Adipocyte (in vitro differentiated cells): ENCODE results near the gene APOBEC2.

Experiments
- DNase-seq: peaks from one replicate; pipeline ENCODE4 v3.0.0-alpha.2; 2015; ENCODE audit warnings: low read depth
- H3K27me3 ChIP-seq: replicated peaks from 2 replicates; pipeline ENCODE4 v1.7.0; 2013; ENCODE audit warnings: mild to moderate bottlenecking, low read length, moderate library complexity; ENCODE audit not compliant: control insufficient read depth, insufficient read depth
- H3K36me3 ChIP-seq: 2 replicates; pipeline ENCODE4 v1.7.0; 2013; ENCODE audit warnings: low read length, mild to moderate bottlenecking, moderate library complexity; ENCODE audit not compliant: control insufficient read depth, insufficient read depth, severe bottlenecking
- H3K4me1 ChIP-seq: 2 replicates; pipeline ENCODE4 v1.7.0; 2013; ENCODE audit warnings: mild to moderate bottlenecking, low read length, moderate library complexity; ENCODE audit not compliant: control insufficient read depth, insufficient read depth
- H3K4me3 ChIP-seq: 2 replicates; pipeline ENCODE4 v1.7.0; 2013; ENCODE audit warnings: mild to moderate bottlenecking, low read length, moderate library complexity
- H3K9ac ChIP-seq: 2 replicates; pipeline ENCODE4 v1.7.0; 2013; ENCODE audit warnings: mild to moderate bottlenecking, low read length, moderate library complexity
- H3K9me3 ChIP-seq: 2 replicates; pipeline ENCODE4 v1.7.0; 2013; ENCODE audit warnings: mild to moderate bottlenecking, low read length, moderate library complexity; ENCODE audit not compliant: control insufficient read depth

APOBEC2 gene

DNA sequence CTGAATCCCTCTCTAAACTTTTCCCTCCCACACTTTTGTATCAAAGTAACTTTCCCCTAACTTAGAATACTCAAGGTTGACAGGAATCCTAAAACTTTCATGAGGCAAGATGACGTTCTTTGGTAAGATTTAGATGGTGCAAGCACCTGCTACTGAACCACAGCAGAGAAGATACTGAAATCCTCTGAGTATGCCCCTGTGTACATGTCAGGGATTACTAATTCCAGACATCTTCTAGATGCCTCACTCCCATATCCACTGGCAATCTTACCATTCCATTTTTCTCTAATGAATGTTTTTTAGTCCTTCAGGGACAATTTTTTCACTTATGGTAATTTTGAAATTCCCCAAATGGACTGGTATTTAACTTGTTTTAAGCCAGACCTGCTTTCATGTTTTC lies 9.1 kb downstream of the APOBEC2 start:
- Histone ChIP-seq H3K9ac (no peak overlapping the region), H3K4me3 (no peak overlapping the region), H3K9me3 (no peaks in the 10 kb centered on the region), H3K4me1 (peaks cover 8% of the 10 kb centered on the region), H3K36me3 (peaks cover 14% of the 10 kb centered on the region), H3K27me3 (no peaks in the 10 kb centered on the region)
- no peak for DNase-seq

DNA sequence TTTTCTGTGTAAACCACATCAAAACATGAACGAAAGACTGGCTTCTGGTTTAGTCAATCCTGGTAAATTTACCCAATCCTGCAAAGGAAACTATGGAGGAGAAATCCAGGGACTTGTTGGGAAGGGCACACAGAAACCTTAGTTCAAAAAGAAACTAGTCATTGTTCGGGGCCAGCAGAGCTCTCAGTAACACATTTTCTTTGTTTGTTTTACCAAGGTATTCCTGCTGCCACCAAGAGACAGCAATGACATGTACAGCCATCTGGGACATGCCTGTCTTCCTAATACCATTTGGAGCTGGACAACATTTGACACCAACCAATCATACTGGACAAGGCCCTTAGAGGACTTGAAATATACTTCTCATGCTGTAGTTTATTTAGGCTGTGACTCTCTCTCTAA lies 10.9 kb downstream of the APOBEC2 start:
- Histone ChIP-seq H3K4me1 (peaks cover 17% of the 10 kb centered on the region), H3K27me3 (no peaks in the 10 kb centered on the region), H3K4me3 (no peak overlapping the region), H3K36me3 (peaks cover 14% of the 10 kb centered on the region), H3K9ac (no peak overlapping the region), H3K9me3 (no peaks in the 10 kb centered on the region)
- no peak for DNase-seq

DNA sequence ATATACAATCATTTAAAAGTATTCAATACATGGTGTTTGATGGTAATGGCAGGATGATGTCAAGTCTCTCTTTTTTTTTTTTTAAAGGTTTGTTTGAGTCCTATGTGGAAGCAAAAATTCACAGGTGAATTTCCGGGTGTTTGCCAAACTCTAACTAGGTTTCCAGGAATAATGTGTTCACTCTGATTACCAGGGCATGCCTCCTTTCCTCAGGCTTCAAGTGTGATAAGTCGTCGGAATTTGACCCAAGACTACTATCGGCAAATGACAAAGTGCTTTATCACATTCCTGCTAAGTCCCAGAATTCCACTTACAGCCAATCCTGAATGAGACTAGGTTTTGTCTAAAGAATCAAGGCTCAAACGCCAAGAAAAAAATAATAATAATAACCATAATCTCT lies 11.8 kb downstream of the APOBEC2 start:
- Histone ChIP-seq H3K36me3 (peaks cover 14% of the 10 kb centered on the region), H3K4me1 (peaks cover 13% of the 10 kb centered on the region)

DNA sequence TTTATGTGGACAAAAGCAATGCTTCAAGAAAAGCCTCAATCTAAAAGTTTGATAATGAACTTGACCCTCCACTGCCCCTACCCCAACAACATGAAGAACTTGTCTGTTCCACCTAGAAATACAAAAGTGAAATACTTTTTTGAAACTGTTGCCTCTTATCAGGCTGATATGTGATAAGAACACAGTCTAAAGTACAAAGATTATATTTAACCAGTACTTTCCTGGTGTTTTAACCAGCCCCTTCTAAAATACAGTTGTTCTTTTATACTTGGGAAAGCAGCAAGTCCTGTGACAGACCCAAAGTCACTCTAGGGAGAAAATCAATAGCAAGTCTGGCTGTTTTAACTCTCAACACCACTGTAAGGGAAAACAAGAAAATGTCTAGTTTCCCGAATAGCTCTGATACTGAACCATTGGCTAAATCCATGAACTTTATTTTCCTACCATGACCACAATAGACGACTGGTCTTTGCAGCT lies 12.6 kb downstream of the APOBEC2 start:
- Histone ChIP-seq H3K9me3 (no peaks in the 10 kb centered on the region), H3K4me1 (peaks cover 15% of the 10 kb centered on the region), H3K27me3 (no peaks in the 10 kb centered on the region), H3K36me3 (peaks cover 14% of the 10 kb centered on the region), H3K4me3 (no peak overlapping the region), H3K9ac (no peak overlapping the region)
- no peak for DNase-seq

More for the DNA sequence above, 11.8 kb downstream of the APOBEC2 start:
- H3K4me3 ChIP-seq: no peak overlapping the region
- H3K9me3 ChIP-seq: no peaks in the 10 kb centered on the region
- no peaks in the 10 kb centered on the region for H3K27me3 ChIP-seq
- DNase-seq: no peak
- no peak overlapping the region for H3K9ac ChIP-seq

DNA sequence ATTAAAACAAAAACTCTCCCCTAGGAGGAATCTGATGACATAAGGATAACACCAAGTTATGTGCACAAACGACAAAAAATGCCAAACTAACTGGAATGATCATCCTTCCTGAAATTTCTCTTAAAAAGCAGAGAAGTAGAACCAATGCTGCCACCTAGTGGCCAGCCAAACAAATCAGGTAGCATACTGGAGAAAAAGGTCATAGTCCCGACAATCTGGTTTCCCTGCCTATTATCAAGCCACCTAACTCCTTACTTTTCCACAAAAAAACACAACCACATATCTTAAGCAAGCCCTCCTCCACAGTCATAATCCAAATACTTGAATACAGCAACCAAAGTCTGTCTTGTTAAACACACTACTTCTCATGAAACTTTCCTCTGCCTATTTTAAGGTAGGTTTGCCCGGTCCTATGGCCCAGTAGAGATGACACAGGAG lies 13.9 kb downstream of the APOBEC2 start:
- H3K4me3 ChIP-seq: no peak overlapping the region
- DNase-seq: peak; percentile 91
- H3K4me1 ChIP-seq: peaks cover 22% of the 10 kb centered on the region
- peaks cover 14% of the 10 kb centered on the region for H3K36me3 ChIP-seq
- H3K27me3 ChIP-seq: no peaks in the 10 kb centered on the region
- H3K9ac ChIP-seq: no peak overlapping the region
- H3K9me3 ChIP-seq: no peaks in the 10 kb centered on the region

DNA sequence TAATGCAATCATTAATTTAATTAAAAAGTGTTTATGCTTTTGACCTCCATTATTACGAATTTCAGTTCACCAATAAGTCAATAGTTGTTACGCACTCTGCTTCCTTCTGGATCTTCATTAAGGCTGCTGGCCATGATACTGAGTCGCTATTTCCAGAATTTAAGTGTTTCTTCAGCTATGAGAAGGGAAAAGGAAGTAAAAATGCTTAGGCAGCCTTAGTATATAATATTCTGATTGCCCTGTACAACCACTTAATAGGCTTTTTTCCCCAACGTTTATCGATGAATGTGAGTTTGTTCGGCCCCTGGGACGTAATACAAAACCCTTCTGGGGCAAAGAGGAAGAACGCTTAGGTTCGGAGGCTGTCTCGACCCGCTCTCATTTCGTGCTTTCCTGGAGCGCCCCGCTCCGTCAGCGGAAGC lies 18.5 kb downstream of the APOBEC2 start:
- H3K4me1 ChIP-seq: peaks cover 38% of the 10 kb centered on the region
- no peak for DNase-seq
- H3K27me3 ChIP-seq: no peaks in the 10 kb centered on the region
- H3K9me3 ChIP-seq: no peaks in the 10 kb centered on the region
- H3K4me3 ChIP-seq: peak overlapping the region; percentile 90
- H3K36me3 ChIP-seq: no peaks in the 10 kb centered on the region
- H3K9ac ChIP-seq: peak overlapping the region; percentile 99

DNA sequence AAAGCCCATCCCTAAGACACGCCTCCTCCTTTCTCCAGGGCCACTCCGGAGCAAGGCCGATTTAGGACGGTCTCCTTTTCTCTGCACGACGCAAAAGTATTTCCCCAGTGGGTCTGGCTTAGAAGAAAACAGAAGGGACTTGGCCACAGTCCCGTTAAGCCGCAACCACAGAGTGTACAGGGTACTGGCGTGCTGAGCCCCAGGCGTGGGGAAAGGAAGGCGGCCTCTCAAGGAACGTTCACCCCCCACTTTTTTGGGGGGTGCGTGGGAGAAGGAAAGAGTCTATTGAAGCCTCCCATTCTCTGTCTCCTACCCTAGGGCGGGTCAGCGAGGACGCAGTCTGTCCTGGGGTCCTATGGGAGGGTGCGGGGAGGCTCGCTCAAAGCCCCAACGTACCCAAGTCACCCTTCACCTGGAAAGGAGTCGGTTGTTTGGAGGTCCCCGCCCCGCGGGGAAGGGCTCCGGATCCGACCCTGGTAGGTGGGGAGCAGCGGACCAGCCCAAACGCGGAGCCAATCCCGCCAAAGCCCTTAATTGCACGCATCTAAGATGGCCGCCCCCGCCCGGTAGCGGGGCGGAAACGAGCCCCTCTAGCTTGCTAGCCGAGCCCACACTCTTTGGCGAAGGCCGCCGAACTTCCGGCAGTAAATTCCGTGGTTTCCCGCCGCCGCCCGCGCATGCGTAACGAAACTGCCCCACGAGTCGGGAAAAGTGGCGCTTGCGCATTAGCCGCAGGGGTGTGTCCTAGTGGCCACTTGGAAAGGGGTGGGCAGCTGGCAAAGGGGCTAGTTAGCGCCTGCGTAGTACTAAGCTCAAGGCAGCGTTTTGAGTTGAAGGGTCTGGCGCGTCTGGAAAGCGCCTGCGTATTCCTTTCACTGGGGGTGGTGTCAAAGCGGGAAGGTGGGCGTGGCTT lies 19.2 kb downstream of the APOBEC2 start, which contains the start of gene OARD1:
Gene OARD1 (minus strand): TSS at position 434 of the 913 bp plus-strand sequence. CDS start 722 bp downstream, outside the sequence.
- DNase-seq: peak; percentile 100
- H3K9me3 ChIP-seq: no peaks in the 10 kb centered on the region
- no peaks in the 10 kb centered on the region for H3K36me3 ChIP-seq
- peak within 1 kb of the TSS; percentile 99 for H3K9ac ChIP-seq
- H3K27me3 ChIP-seq: no peaks in the 10 kb centered on the region
- peak within 1 kb of the TSS; percentile 90 for H3K4me3 ChIP-seq
- peaks cover 39% of the 10 kb centered on the region for H3K4me1 ChIP-seq

DNA sequence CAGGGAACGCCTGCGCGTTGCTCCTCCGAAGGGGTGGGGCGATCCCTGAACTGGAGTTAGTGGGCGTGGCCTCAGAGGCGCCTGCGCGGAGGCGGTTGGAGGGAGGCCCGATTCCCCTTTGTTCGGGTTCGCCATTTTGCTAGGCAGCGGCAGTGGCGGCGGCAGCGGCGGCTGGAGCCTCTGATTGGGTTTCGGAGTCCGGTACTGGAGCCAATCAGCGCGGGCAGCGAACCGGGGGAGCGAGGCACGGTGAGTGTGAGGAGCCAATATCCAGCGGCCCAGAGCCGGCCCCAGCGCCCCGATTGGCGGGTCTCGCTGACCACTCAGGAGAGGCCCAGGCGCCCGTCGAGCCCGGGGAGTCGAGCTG lies 19.8 kb downstream of the APOBEC2 start, which contains the start of gene NFYA:
Gene NFYA (plus strand): TSS at position 139 of the 367 bp plus-strand sequence. CDS start 6,116 bp downstream, outside the sequence.
- no peaks in the 10 kb centered on the region for H3K9me3 ChIP-seq
- no peaks in the 10 kb centered on the region for H3K27me3 ChIP-seq
- H3K4me3 ChIP-seq: peak within 1 kb of the TSS; percentile 90
- no peak for DNase-seq
- H3K9ac ChIP-seq: peak within 1 kb of the TSS; percentile 99
- H3K36me3 ChIP-seq: no peaks in the 10 kb centered on the region
- peaks cover 32% of the 10 kb centered on the region for H3K4me1 ChIP-seq

DNA sequence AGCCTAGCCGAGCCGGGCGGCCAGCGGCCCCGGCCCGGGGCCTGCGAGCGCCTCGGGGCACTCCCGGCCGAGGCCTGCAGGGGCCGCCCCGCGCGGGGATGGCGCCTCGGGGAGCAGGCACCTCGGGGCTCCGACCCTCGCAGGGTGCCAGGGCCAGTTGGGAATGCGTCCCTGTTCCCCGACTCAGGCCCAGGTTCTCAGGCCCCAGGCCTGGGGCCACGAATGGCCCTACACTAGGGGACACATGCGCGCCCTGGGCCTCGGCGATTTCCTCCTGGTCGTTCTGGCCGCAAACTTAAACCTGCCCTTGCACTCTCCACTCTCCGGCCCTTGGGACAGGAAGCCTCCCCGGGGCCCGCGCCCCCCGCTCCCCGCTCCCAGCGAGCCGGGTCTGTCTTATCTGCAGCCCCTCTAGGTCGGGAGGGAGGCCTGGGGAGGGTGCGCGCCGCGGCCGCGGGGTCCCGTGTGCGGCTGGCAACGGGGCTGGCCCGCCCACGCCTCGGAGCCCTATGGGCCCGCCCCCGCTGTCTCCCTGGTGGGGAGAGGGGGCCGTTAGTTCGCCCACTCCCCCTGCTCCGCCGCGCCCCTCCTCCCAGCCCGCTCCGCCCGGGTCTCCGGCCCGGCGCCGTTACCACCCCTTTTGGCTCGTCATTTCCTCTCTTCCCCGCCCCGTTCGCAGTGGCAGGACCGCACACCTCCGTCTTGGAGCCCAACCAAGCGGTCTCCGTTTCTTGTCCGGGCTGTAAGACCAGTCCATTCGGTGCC lies 20.4 kb downstream of the APOBEC2 start:
- peak; percentile 88 for DNase-seq
- Histone ChIP-seq H3K9ac (peak overlapping the region; percentile 99), H3K36me3 (no peaks in the 10 kb centered on the region), H3K4me3 (peak overlapping the region; percentile 90), H3K4me1 (peaks cover 30% of the 10 kb centered on the region), H3K9me3 (no peaks in the 10 kb centered on the region), H3K27me3 (no peaks in the 10 kb centered on the region)

DNA sequence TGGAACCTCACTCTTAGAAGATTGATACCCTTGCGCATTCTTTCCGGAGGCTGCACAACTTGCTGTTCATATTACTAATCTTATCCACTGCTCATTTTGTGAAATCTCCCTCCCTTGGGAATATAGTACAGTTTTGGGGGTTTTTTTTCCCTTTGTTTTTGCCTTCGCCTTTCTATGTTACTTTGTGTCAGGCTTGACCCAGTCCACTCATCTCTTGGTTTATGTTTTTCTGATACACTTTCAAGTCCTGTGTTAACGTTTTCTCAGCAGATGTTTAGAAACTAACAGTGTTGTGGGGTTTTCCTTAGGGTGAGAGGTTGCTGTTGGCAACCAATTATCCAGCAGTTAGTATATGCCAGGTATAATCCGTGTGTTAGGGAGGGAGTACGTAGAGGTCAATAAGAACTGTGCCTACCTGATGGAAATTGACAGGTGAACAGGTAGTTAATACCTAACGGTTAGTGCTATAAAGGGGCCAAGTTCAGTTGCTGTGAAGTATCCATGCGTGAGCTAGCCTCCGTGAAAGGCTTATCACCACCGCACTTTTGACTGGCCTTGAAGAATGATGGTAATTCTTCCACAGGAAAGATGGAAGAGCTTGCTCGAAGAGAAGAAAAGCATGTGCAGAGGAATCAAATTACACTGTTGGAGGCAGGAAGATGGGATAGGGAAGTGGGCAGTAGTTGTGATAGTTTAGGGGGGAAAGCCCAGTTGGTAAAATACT lies 21.1 kb downstream of the APOBEC2 start:
- H3K27me3 ChIP-seq: no peaks in the 10 kb centered on the region
- peak overlapping the region; percentile 99 for H3K9ac ChIP-seq
- peaks cover 4% of the 10 kb centered on the region for H3K36me3 ChIP-seq
- H3K4me3 ChIP-seq: peak overlapping the region; percentile 90
- no peaks in the 10 kb centered on the region for H3K9me3 ChIP-seq
- peak; percentile 48 for DNase-seq
- peaks cover 30% of the 10 kb centered on the region for H3K4me1 ChIP-seq
